Mononuclear cell (primary cell): ENCODE results near the gene GON4L. TPM values are rescaled to one million over a fixed set of nuclear protein-coding genes. Genes with fewer than 3 reads are reported as not detected.
"Not testable (repeated sequence)": the region's sequence is repeated elsewhere in the genome, so short reads cannot be mapped to it uniquely, and the experiment has no call there.

ENCODE experiments used
- H3K27me3 ChIP-seq: 2 replicates; pipeline ENCODE4 v1.6.0; 2011; ENCODE audit warnings: low read length, control low read depth; ENCODE audit not compliant: insufficient read depth
- H3K4me1 ChIP-seq: 2 replicates; pipeline ENCODE4 v1.5.1; 2011; ENCODE audit warnings: mild to moderate bottlenecking, low read length, control low read depth; ENCODE audit not compliant: insufficient read depth
- H3K4me3 ChIP-seq: 2 replicates; pipeline ENCODE4 v1.5.1; 2011; ENCODE audit warnings: mild to moderate bottlenecking, low read length, moderate library complexity
- H3K9me3 ChIP-seq: 2 replicates; pipeline ENCODE4 v1.5.1; 2011; ENCODE audit warnings: low read depth, mild to moderate bottlenecking, control low read depth, low read length
- total RNA-seq: library from RNA; depleted of rRNA; stranded (reverse); fragments of >200 nt; gene quantifications from one replicate; pipeline ENCODE4 v1.2.3, GENCODE V29; 2012

GON4L gene
- total RNA-seq, 1 donor, result 54.9 TPM

- H3K4me3 ChIP-seq, result no peak overlapping the region
- no peaks in the 10 kb centered on the region for H3K9me3 ChIP-seq
- H3K27me3 ChIP-seq, result no peaks in the 10 kb centered on the region
- peaks cover 5% of the 10 kb centered on the region for H3K4me1 ChIP-seq
Measured at GRCh38 chr1:155813672-155814071, 43.3 kb downstream of the GON4L start.

GRCh38 chr1:155812878-155813277 is 44.1 kb downstream of the GON4L start:
- Histone ChIP-seq H3K27me3 (no peaks in the 10 kb centered on the region), H3K4me1 (peaks cover 9% of the 10 kb centered on the region), H3K4me3 (no peak overlapping the region), H3K9me3 (no peaks in the 10 kb centered on the region)

GRCh38 chr1:155809088-155809487 is 47.9 kb downstream of the GON4L start:
- H3K9me3 ChIP-seq, result no peaks in the 10 kb centered on the region

DNA sequence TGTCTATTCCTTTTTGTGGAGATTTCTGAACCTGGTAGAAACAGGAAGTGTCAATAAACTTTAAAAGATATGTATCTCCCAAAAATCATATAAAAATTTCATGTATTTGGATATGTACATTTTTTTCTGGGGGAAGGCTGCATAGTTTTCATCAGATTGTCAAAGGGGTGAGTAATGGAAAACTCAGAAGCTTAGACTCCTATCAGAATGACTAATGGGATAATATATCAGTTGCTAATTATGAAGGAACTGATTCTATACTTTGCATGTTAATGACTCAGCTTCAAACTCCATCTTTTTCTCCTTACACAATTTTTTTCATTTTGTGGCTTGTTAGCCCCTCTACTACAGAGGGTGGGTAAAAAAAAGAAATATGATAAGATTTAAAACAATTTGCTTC is 55.9 kb downstream of the GON4L start:
- Histone ChIP-seq H3K4me3 (no peak overlapping the region), H3K9me3 (no peaks in the 10 kb centered on the region), H3K27me3 (no peaks in the 10 kb centered on the region), H3K4me1 (no peaks in the 10 kb centered on the region)

More at GRCh38 chr1:155809088-155809487, 47.9 kb downstream of the GON4L start:
- H3K4me1 ChIP-seq, result peaks cover 9% of the 10 kb centered on the region
- H3K4me3 ChIP-seq, result no peak overlapping the region
- no peaks in the 10 kb centered on the region for H3K27me3 ChIP-seq

- not testable (repeated sequence) for H3K9me3 ChIP-seq, H3K27me3 ChIP-seq, H3K4me3 ChIP-seq, H3K4me1 ChIP-seq
Measured at GRCh38 chr1:155795618-155796017, 61.4 kb downstream of the GON4L start.

DNA sequence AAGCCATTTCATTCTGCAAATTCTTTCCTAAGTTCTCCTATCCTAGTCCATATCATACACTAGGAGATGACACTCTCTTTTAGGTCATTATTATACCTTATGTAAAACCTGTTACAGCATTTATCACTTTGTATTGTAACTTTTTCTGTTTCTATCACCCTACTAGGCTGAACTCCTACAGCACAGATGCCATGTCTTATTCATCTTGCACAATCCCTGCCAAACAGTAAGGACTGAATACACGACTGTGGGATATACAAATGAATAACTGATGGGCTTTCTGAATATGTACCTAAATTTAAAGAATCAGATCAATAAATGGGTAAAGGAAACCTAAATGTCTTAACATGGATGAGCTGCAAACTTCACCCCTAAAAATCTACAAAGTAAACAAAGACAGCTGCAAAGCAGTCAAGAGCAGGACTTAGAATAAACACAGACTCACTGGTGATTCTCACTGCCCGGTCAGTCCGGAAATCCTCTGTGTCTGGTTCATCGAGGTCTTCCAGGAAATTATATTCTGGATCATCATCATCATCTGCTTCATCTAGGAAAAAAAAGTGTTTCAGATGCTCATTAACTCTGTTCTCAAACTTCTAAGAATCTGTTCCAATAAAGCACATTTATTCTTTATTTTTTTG is 62.3 kb downstream of the GON4L start:
- Histone ChIP-seq H3K9me3 (no peaks in the 10 kb centered on the region), H3K4me3 (no peak overlapping the region), H3K27me3 (no peaks in the 10 kb centered on the region), H3K4me1 (no peaks in the 10 kb centered on the region)

GRCh38 chr1:155793213-155793612 is 63.8 kb downstream of the GON4L start:
- no peaks in the 10 kb centered on the region for H3K27me3 ChIP-seq
- H3K9me3 ChIP-seq, result no peaks in the 10 kb centered on the region
- no peaks in the 10 kb centered on the region for H3K4me1 ChIP-seq
- H3K4me3 ChIP-seq, result no peak overlapping the region

- Histone ChIP-seq H3K4me1 (peaks cover 6% of the 10 kb centered on the region), H3K27me3 (no peaks in the 10 kb centered on the region), H3K9me3 (no peaks in the 10 kb centered on the region), H3K4me3 (no peak overlapping the region)
Measured at GRCh38 chr1:155777582-155777981, 79.4 kb downstream of the GON4L start.

GRCh38 chr1:155776414-155776813 is 80.6 kb downstream of the GON4L start:
- H3K9me3 ChIP-seq, result no peaks in the 10 kb centered on the region
- H3K4me1 ChIP-seq, result peaks cover 6% of the 10 kb centered on the region
- H3K27me3 ChIP-seq, result no peaks in the 10 kb centered on the region
- no peak overlapping the region for H3K4me3 ChIP-seq

GRCh38 chr1:155773221-155773620 is 83.8 kb downstream of the GON4L start:
- Histone ChIP-seq H3K4me1 (peaks cover 6% of the 10 kb centered on the region), H3K27me3 (no peaks in the 10 kb centered on the region), H3K4me3 (no peak overlapping the region), H3K9me3 (no peaks in the 10 kb centered on the region)

GRCh38 chr1:155769257-155769656 is 87.8 kb downstream of the GON4L start:
- Histone ChIP-seq H3K27me3 (no peaks in the 10 kb centered on the region), H3K9me3 (no peaks in the 10 kb centered on the region), H3K4me1 (peaks cover 11% of the 10 kb centered on the region), H3K4me3 (no peak overlapping the region)

DNA sequence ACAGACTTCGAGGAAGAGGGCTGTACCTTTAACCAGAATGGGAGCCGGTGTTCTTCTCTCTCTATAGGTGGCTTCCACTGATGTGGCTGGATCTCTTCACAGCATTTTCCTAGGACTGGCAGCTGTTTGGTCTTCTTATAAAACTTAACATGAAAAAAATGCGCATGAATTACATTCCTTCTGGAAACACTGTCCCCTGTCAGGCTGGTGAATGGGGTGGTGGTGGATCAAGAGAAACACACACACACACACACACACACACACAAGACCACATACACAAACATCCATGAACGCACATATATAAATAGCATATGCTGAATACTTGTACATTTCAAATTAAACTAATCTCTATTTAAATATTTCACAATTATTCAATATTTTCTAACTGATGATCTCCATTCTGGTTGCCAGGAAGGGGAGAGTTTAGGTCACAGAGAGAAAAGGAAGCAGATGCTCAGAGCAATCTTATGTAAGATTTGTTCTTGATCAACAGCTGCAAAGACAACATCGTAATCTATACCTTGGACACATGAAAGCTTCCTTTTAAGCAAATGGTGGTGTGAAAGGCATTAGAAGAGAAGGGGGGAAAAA is 89.5 kb downstream of the GON4L start:
- H3K27me3 ChIP-seq, H3K9me3 ChIP-seq, H3K4me3 ChIP-seq: not testable (repeated sequence)
- H3K4me1 ChIP-seq, result peaks cover 21% of the 10 kb centered on the region

- H3K4me3 ChIP-seq, H3K27me3 ChIP-seq, H3K9me3 ChIP-seq: not testable (repeated sequence)
- peaks cover 21% of the 10 kb centered on the region for H3K4me1 ChIP-seq
Measured at GRCh38 chr1:155763989-155764388, 93.0 kb downstream of the GON4L start.

- H3K4me1 ChIP-seq, result peaks cover 21% of the 10 kb centered on the region
- H3K27me3 ChIP-seq, H3K4me3 ChIP-seq, H3K9me3 ChIP-seq: not testable (repeated sequence)
Measured at GRCh38 chr1:155763090-155763815, 93.8 kb downstream of the GON4L start.

GRCh38 chr1:155761736-155762405 is 95.1 kb downstream of the GON4L start:
- peaks cover 21% of the 10 kb centered on the region for H3K4me1 ChIP-seq
- H3K9me3 ChIP-seq, result no peaks in the 10 kb centered on the region
- H3K27me3 ChIP-seq, result no peaks in the 10 kb centered on the region
- H3K4me3 ChIP-seq, result no peak overlapping the region
